HG03196 (cell line): ENCODE data around the gene PCID2.

Experiments
- ATAC-seq: cut with Tn5 transposase; IDR thresholded peaks from one replicate; pipeline ENCODE4 v1.9.1; 2021; ENCODE audit not compliant: unreplicated experiment

Gene PCID2

DNA sequence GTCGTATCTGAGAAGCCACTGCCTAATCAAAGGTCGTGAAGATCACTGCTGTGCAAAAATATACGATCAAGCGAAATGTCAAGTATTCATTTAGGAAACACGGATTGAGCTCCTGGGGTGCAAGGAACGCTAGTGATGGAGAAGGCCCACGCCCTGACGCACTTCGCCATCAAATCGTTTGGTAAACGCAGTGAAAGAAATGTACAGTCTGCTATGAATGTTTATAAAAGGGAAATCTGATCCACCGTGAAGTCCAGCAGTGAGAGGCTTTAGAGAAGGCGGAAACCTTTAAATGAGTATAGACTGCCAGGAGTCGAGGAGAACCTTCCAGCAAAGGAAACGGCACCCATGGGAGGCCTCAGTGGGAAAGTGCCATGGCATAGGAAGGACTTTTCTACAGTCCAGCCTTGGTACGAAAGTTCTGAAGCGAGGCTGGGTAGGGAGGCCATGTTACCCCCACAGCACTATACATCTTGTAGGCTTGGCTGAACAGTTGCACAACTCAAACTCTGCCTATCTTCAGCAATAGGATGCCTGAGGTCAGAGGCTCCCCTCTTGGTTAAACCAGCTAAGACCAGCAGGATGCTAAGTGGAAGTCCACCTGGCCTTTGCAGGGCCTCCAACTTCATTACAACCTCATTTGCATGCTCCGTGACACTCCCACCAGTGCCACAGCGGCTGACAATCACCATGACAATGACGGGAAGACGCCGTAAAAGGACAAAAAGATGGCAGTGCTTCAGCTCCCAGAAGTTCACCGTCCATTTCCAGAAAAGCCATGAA, 20.4 kb downstream of the PCID2 start:
- no peak for ATAC-seq

DNA sequence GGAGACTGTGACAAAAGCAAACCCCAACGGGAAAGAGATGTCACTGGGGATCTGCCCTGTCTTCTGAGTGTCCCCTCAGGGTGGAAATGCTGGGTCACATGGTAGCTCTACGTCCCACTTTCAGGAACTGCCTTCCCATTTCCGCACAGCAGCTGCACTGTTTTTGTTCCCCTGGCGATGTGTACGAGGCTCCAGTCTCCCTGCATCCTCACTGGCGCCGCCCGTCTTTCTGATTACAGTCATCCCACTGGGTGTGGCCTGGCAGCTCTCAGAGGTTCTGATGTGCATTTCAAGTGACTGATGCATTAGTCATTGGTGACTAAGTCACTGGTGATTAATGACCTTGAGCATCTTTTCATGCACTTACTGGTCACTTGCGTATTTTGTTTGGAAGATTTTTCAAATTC, 21.2 kb downstream of the PCID2 start:
- no peak for ATAC-seq

DNA sequence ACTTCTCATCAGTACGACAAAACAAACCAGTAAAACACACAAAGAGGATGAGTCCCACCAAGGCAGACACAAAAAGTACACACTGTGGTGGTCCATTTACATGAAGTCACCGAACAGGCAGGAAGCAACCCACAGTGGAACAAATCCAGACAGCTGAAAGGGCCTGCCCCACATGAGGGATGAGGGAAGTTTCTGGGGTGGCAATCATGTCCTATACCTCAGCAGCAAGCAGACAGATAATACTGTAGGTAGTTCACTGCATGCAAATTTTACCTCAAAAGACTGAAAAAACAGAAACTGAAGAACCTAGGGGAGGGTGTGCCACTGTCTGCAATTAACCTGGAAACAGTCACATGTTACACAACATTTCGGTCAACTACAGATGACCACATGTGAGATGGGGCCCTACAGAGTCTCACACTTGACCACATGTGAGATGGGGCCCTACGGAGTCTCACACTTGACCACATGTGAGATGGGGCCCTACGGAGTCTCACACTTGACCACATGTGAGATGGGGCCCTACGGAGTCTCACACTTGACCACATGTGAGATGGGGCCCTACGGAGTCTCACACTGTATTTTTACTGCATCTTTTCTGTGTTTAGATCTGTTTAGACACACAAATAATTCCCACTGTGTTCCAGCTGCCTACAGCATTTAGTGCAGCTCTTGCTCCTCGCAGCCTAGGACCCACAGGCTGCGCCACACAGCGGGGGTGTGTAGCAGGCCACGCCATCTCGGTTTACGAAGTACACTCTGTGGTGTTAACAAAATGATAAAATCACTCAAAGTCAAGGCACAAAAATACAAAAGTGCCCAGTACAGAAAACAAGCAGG, 22.2 kb downstream of the PCID2 start:
- ATAC-seq, result no peak

DNA sequence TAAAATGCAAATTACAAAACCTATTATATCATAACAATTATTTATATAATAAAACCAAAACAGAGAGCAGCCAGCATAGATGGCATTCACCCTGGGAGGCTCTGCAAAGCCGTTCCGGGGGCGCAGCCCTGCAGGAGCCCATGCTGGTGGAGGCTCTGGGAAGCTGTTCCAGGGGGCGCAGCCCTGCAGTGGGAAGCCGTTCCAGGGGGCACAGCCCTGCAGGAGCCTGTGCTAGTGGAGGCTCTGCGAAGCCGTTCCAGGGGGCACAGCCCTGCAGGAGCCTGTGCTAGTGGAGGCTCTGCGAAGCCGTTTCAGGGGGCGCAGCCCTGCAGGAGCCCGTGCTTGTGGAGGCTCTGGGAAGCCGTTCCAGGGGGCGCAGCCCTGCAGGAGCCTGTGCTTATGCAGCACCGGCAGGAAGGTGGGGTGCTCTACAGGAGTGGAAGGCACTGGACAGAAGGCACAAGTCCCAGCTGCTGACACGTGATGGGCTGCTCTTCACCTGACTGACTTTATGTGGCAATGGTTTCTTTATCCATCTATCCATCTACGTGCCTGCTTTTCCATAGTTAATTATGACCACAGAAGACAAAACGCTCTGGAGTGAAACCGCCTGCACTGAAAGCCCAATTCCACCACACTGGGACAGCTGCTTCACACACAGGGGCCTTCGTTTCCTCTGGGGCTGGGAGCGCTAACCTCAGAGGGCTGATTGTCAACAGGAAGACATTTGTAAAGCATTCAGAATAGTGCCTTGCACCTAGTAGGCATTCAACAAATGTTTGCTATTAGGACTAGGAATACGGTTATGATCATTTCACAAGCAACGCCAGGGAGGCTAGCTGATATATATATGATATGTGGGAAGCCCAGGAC, 23.7 kb downstream of the PCID2 start:
- ATAC-seq, result no peak

DNA sequence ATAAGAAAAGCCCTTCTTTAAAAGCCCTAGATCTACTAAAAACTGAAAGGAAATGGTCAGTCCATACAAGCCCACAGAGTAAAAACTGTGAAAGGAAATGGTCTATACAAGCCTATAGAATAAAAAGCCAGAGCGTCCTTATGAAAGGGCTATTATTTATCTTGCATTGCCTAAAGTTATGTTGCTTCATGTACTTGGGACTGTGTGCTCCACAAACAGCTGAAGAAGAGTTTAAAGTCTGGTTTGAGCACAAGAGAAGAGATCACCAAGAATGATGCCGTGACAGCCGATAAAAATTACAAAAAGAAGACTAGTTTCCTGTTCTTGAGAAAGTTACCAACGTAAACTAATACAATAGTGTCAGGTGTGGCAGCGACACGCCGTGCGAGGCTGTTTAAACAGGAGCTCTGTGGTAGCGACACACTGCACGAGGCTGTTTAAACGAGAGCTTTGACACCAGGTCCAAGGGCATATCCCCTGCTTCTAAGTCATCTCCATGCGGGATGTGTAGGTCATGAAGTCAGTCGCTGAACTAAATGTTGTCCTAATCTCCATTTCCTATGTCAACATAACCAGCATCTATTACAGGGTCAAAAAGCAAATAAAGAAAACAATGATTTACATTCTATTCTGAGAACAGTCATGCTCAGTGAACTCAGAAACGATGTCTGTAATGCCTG, 24.9 kb downstream of the PCID2 start:
- ATAC-seq, result no peak

DNA sequence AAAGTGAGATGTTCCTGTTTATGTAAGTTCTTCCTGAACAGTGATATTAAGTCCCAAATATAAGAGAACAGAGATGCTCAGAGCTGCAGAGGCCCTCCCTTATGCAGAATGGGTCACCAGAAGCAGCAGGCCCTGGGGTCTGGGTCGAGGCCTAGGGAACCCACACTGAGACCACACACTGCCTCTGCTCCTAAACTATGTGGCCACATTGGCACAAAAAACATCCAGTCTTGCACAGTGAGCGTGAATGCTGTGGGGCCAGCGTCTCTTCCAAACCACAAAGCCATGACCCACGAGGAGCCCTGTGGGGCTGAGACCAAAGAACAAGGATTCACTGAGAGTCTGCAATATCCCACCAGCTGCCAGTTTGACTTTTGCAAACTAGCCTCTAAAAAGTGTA, 26.4 kb downstream of the PCID2 start:
- ATAC-seq, result no peak

DNA sequence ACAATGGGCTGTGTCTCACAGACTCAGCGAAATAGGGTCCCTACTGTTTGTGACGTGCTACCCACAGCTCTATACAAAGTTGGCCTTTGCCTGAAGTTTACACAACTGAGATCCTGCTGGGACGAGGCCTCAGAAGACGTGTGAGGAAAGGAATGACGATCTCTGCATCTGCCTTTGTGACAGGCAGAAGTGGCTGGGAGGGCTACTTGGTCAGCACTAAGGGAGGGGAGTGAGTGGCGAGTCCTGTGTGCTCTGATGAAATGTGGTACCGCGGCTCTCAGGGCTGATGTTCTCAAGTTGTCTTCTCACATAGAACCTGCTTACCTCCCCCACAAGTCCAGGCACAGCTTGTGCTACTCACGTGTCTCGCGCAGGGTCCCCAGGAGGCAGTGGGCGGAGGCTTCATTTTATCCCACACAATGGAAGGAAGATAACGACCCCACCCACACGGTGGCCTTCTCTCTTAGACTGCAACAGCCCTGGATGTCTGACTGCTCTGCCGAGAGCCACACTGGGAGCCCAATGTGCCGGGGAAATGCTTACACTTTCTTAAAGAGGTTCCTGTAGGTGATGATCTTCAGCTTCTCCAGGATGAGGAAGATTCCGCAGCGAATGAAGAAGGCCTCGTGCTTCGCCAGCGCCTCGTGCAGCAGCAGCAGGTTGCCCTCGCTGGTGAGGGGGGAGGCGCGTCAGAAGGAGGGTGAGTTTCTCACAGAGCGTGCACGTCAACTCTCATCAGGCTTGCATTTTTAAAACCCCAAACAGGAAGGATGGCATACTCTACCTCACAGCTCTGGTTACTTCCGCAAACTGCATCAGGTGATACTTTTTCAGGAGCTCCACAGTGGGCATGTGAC, 28.9 kb downstream of the PCID2 start:
- no peak for ATAC-seq

DNA sequence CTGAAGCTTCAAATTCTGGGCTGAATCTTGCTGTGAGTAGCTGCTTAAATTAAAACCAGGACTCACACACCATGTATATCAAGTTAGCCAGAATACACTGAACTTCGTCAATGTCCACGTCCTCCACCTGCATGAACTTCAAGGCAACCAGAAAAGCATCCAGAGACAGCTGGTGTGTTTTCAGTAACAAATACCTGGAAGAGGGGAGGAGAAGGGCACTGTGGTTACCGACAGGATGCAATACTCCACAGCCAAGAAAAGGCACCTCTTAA, 29.6 kb downstream of the PCID2 start:
- no peak for ATAC-seq

DNA sequence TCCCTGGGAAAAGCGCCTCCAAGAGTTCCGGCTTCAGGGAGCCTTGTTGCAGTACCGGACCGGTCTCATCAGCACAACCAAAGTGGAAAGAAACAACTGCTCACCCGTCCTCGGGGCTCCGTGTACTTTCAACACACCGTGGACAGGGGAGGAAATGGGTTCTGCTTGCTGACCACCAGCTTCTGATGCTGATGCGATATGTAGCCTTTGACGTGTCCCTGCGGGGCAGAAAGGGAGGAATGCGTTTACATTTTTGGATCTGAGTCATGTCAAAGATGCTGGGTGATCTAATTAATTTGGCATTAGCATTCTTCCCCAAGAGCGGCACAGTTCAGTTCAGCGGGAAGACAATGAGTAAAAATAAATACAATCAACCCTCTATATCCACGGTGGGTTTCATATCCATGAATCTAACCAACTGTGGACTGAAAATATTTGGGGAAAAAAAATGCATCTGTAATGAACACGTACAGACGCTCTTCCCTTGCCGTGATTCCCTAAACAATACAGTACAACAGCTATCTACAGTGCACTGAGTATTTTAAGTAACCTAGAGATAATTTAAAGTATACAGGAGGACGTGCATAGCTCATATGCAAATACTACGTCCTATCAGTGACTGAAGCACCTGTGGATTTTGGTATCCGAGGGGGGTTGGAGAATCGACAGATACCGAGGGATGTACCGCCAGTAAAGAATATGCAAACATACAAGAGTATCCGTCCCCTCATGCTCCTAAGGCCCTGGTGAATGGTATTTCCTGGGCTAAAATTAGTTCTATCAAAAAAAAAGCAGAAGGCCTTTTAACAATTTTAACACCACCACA, 30.2 kb downstream of the PCID2 start:
- no peak for ATAC-seq

DNA sequence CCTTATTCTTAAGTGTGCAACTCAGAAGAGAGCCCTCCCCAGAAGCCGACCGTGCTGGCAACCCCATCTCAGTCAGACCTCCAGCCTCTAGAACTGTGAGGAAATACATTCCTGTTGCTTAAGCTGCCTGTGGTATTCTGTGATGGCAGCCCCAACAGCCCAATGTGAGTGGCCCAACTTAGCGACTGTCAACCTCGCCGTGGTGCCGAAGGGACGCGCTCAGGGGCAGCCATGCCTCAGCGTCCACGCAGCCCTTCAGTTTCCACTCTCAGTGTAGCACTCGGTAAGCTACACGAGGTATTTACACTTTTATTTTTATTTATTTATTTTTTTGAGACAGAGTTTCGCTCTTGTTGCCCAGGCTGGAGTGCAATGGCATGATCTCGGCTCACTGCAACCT, 31.6 kb downstream of the PCID2 start:
- ATAC-seq, result no peak

DNA sequence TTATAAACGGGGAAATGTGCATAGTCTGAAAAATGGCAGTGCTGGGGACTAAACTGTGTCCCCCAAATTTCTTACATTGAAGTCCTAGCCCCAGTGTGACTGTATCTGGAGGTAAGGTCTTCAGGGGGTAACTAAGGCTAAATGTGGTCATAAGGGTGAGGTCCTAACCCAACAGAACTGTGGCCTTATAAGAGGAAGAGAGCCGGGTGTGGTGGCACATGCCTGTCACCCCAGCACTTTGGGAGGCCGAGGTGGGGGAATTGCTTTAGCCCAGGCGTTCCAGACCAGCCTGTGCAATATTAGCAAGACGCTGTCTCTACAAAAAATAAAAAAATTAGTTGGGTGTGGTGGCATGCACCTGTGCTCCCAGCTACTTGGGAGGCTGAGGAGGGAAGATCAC, 32.2 kb downstream of the PCID2 start:
- ATAC-seq, result no peak

DNA sequence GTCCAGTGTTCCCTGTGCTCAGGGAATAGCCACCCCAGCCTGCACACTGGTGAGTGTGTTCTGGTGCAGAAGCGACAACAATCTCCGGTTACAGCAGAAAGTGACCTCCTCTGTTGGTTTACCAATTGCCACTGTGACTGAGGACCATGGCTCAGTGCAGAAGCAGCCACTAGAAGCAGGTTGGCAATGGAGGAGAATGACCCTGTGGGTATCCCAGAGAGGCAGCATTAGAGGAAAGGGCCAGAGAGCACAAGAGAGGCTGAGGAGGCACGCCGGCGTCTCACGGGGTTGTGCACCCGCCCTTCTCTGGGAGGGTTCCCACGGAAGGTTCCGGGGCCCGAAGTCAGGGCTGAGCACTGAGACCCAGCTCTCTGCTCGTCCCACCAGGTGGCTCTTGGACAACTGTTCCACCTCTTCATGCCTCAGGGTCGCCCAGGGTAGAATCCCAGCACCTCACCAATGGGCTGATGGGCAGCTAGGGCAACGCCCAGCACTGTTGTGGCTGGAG, 36.0 kb downstream of the PCID2 start:
- no peak for ATAC-seq

DNA sequence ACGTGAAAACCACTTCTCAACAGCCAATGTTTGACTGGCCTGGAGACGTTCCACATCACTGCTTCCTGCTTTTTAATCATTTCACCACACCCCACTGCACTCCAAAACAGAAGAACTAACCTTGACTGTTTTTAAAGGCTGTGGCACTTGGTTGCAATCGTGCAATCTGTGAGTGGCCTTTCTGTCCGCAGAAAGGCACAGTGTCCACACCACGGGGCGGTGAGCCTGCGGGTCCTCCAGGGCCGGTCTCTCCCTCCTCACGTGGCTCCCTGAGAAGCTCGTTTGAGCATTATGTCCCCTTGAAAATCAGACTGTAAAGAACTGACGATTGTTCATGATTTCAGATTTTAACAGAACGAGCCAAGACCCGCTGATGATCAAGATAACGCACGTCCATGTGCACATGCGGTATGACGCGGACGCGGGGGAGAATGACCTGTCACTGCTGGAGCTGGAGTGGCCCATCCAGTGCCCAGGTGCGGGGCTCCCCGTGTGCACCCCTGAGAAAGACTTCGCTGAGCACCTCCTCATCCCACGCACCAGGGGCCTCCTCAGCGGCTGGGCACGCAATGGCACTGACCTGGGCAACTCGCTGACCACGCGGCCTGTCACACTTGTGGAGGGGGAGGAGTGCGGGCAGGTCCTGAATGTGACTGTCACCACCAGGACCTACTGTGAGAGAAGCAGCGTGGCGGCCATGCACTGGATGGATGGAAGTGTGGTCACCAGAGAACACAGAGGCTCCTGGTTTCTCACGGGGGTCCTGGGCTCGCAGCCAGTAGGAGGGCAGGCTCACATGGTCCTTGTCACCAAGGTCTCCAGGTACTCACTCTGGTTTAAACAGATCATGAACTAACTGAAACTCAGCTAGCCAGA, 37.0 kb downstream of the PCID2 start:
- no peak for ATAC-seq

DNA sequence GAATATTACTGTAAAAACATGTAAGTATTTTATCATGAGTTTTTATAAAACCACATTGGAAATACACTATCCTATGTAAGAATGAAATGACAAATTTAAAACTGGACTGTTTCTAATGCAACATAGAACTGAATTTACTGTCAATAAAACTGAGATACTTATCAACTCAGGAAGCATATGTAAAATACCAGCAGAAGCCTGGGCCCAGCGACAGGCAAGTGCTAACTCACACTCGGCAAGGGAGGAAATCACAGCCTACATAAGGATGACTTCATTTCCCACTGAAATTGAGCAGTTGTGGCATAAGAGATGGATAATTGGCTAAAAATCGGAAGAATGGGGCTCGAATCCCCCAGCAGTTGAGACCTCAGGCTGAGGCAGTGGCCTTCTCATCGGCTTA, 38.0 kb downstream of the PCID2 start:
- no peak for ATAC-seq

DNA sequence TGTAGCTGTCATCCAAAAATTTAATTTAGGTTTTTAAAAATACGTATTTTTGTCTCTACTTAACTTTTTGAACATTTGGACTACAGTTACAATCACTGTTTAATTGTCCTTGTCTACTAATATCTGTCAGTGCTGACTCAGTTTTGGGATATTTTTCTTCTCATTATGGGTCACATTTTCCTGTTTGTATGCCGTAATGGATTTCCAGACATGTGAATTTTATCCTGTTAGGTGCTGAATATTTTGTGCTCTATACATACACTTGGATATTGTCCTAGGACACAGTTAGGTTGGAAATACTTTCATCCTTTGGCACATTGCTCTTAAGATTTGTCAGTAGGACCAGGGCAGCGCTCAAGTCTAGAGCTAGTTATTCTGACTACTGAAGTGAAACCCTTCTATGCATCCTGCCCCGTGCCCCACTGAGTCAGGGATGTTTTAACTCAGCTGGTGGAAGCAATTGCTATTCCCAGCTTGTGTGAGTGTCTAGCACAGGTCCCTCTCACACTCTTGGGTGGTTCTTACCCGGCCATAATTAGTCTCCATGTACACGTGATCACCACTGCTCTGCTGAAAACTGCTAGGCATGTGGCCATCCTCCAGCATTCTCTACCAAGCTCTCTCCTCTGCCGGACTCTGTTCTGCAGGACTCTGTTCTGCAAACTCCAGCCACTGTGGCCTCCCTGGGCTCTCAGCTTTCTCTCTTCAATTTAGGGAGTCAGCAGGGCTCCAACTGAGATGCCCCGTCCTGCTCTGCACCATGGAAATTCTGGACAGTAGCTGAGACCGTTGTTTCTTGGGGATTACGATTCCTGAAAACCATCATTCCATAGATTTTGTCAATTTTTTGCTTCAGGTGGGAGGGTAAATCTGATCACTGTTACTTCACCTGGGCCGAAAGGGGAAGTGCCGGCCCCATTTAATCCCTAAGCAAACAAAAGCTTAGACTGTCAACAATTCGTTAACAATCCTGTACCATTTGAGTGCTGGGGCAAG, 38.9 kb downstream of the PCID2 start:
- no peak for ATAC-seq

DNA sequence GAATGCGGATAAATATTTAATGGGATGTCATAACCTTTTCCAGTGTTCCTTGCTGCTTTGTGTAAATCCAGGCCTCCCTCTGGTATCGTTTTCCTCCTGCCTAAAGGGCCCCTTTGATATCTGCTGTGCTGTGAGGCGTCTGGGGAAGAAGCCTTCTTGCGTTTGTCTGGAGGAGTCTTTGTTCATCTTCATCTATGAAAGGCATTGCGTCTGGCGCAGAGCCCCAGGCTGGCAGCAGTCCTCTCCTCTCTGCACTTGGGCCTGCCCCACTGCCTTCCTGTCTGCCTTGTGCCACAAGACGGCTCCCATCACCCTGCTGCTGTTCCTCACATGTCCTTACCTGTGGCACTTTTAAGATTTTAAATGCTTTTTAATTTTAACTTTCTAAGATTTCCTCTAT, 40.3 kb downstream of the PCID2 start:
- no peak for ATAC-seq

DNA sequence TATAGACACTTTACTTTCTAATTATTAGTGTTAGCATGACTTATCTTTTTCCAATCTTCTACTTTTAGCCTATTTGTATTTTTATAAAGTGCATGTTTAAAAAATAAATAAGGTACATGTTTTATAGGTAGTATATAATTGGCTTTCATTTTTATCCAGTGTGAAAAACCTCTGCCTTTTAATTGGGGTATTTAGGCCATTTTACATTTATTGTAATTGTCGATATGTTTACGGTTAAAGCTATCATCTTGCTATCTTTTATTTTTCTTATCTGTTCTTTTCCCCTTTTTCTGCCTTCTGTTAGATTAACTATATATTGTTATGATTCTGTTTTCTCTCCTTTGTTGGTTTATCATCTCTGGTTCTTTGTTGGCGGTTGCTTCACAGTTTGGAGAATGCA, 40.9 kb downstream of the PCID2 start:
- ATAC-seq, result no peak
